HepG2 (cell line): ENCODE results near the gene DNLZ. TPM values are rescaled to one million over a fixed set of nuclear protein-coding genes. Genes with fewer than 3 reads are reported as not detected.

Experiments
- ARNTL ChIP-seq: sonication (generic); formaldehyde crosslinking; IDR thresholded peaks from 2 replicates; pipeline ENCODE4 v1.4.0; 2020; ENCODE audit warnings: mild to moderate bottlenecking, missing genetic modification reagents
- CBFB ChIP-seq: sonication (generic); formaldehyde crosslinking; IDR thresholded peaks from 2 replicates; pipeline ENCODE4 v1.4.0; 2020; ENCODE audit warnings: missing genetic modification reagents
- ETV6 ChIP-seq: sonication (generic); formaldehyde crosslinking; conservative IDR thresholded peaks from 2 replicates; pipeline ENCODE4 v1.4.0; 2020; ENCODE audit warnings: missing genetic modification reagents
- FOSL1 ChIP-seq: sonication (generic); formaldehyde crosslinking; IDR thresholded peaks from 2 replicates; pipeline ENCODE4 v1.9.0; 2021; ENCODE audit warnings: missing genetic modification reagents, borderline replicate concordance
- HNF4A ChIP-seq: sonication (generic); formaldehyde crosslinking; IDR thresholded peaks from 2 replicates; pipeline ENCODE4 v1.4.0; 2020; ENCODE audit warnings: missing genetic modification reagents
- JUN ChIP-seq: sonication (generic); formaldehyde crosslinking; IDR thresholded peaks from 2 replicates; pipeline ENCODE4 v1.4.0; 2020; ENCODE audit warnings: mild to moderate bottlenecking, missing genetic modification reagents
- MXD3 ChIP-seq: IDR thresholded peaks from 2 replicates; pipeline ENCODE4 v1.6.1; 2016; ENCODE audit warnings: mild to moderate bottlenecking, missing biosample characterization, missing genetic modification reagents
- TFAP4 ChIP-seq: sonication (generic); IDR thresholded peaks from 2 replicates; pipeline ENCODE4 v1.6.1; 2016; ENCODE audit warnings: low read depth, borderline replicate concordance
- USF2 ChIP-seq, 2 experiments: sonication (generic) in 1 of 2; formaldehyde crosslinking in 1 of 2; IDR thresholded peaks; 2 replicates each; pipeline versions ENCODE4 v1.5.1 to v1.6.1; 2011 to 2020; ENCODE audit warnings: borderline replicate concordance in 1 of 2, low read depth in 1 of 2, low read length in 1 of 2, mild to moderate bottlenecking in 1 of 2, missing genetic modification reagents in 1 of 2, moderate library complexity in 1 of 2
- ZBTB1 ChIP-seq: sonication (generic); formaldehyde crosslinking; IDR thresholded peaks from 2 replicates; pipeline ENCODE4 v1.4.0; 2020; ENCODE audit warnings: missing genetic modification reagents, borderline replicate concordance
- ZFAT ChIP-seq: sonication (generic); formaldehyde crosslinking; conservative IDR thresholded peaks from 2 replicates; pipeline ENCODE4 v1.8.1; 2023; ENCODE audit warnings: missing genetic modification reagents, inconsistent platforms
- ZNF205 ChIP-seq: IDR thresholded peaks from 2 replicates; pipeline ENCODE4 v1.6.1; 2018; ENCODE audit warnings: missing biosample characterization, missing genetic modification reagents
- ZNF431 ChIP-seq: sonication (generic); formaldehyde crosslinking; IDR thresholded peaks from 2 replicates; pipeline ENCODE4 v1.9.0; 2022; ENCODE audit warnings: missing genetic modification reagents, low read depth, mild to moderate bottlenecking, borderline replicate concordance
- ZNF543 ChIP-seq: sonication (generic); formaldehyde crosslinking; IDR thresholded peaks from 2 replicates; pipeline ENCODE4 v1.4.0; 2020; ENCODE audit warnings: mild to moderate bottlenecking, missing genetic modification reagents
- ZNF550 ChIP-seq: sonication (generic); formaldehyde crosslinking; IDR thresholded peaks from 2 replicates; pipeline ENCODE4 v1.4.0; 2020; ENCODE audit warnings: mild to moderate bottlenecking, missing genetic modification reagents, borderline replicate concordance
- ZNF670 ChIP-seq: sonication (generic); formaldehyde crosslinking; IDR thresholded peaks from 2 replicates; pipeline ENCODE4 v1.8.0; 2022; ENCODE audit warnings: mild to moderate bottlenecking, missing genetic modification reagents, borderline replicate concordance
- ZNF780A ChIP-seq: sonication (generic); formaldehyde crosslinking; IDR thresholded peaks from 2 replicates; pipeline ENCODE4 v1.8.0; 2022; ENCODE audit warnings: mild to moderate bottlenecking, missing genetic modification reagents, moderate library complexity
- polyA plus RNA-seq, 8 experiments: library from polyadenylated mRNA; depleted of rRNA in 3 of 8; stranded (reverse) in 7 of 8; unstranded in 1 of 8; fragments of >200 nt; fragmentation: Illumina TruSeq in 4 of 8; extraction: Trizol in 4 of 8; gene quantifications; 2 replicates each; pipeline versions ENCODE4 v1.2.1 to v1.2.3, GENCODE V29; 2011 to 2016; ENCODE audit warnings: low read depth in 4 of 8, missing spikeins in 1 of 8, mixed read lengths in 1 of 8; ENCODE audit not compliant: insufficient read depth in 1 of 8
- total RNA-seq, 5 experiments: library from RNA; depleted of rRNA; stranded (reverse); fragments of >200 nt; fragmentation: Illumina TruSeq; extraction: Trizol; gene quantifications; 2 replicates each; pipeline ENCODE4 v1.2.3, GENCODE V29; 2016; ENCODE audit warnings: low read depth in 1 of 5
- TF ChIP-seq, protein P1 (sequence below): sonication (generic); formaldehyde crosslinking; IDR thresholded peaks from 2 replicates; pipeline ENCODE4 v1.4.0; 2020; ENCODE audit warnings: missing genetic modification reagents, mild to moderate bottlenecking, borderline replicate concordance
- TF ChIP-seq, protein P2 (sequence below): sonication (generic); formaldehyde crosslinking; IDR thresholded peaks from 2 replicates; pipeline ENCODE4 v1.9.0; 2021; ENCODE audit warnings: missing genetic modification reagents, mild to moderate bottlenecking, borderline replicate concordance
- TF ChIP-seq, protein P3 (sequence below): sonication (generic); formaldehyde crosslinking; IDR thresholded peaks from 2 replicates; pipeline ENCODE4 v1.4.0; 2020; ENCODE audit warnings: mild to moderate bottlenecking, missing genetic modification reagents

DNLZ gene
- total and polyA plus RNA-seq, 2 of the 13 experiments (the other 11 are each of a cell fraction or from before 2014, with no cell fraction given) = 3.4 to 8.0 TPM

DNA sequence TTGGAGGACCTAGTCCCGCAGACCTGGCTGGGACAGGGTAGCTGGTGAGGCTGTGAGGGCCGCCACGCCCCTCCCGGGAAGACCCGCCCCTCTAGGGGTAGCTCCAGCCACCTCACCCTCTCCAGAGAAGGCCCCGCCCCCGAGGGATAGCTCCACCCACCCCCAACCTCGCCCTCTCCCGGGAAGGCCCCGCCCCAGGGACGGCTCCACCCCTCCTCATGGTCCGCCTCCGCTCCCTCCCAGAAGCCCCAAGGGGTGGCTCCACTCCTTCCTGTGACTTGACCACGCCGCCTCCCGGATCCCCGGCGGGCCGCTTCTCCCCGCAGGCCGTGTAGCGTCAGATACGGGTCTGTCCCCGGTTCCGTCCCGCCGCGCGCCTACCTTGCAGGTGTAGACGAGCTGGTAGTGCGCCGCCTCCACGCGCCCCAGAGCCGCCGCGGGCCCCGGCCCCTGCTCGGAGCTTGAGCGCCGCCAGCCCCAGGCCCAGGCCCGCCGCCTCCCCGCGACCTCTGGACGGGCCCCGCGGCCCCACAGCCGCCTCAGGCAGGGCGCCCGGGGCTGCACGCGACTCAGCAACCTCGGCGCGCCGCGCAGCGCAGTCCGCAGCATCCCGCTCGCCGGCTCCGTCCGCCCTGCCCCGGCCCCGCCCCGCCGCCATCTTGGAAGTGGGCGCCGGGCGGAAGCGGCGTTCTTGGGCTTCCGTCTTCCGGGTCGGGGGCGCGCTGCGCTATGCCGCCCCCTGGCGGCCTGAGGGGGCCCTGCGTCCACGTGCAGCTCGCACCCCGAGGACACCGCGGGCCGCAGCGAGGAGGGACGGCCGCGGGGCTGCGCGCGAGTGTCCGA, at the start of gene DNLZ (continued):
- TF ChIP-seq, protein P1, sequence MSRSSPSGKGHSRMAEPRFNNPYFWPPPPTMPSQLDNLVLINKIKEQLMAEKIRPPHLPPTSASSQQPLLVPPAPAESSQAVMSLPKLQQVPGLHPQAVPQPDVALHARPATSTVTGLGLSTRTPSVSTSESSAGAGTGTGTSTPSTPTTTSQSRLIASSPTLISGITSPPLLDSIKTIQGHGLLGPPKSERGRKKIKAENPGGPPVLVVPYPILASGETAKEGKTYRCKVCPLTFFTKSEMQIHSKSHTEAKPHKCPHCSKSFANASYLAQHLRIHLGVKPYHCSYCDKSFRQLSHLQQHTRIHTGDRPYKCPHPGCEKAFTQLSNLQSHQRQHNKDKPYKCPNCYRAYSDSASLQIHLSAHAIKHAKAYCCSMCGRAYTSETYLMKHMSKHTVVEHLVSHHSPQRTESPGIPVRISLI (CRISPR knock-in tag) = peak; percentile 60; the same call in 1 of the 2 replicates
- TF ChIP-seq ETV6 (CRISPR knock-in tag) = peak; percentile 97
- TF ChIP-seq ZNF543 (CRISPR knock-in tag) = peak; percentile 90
- TF ChIP-seq HNF4A (CRISPR knock-in tag) = no peak; the same call in 1 of the 2 replicates
- TF ChIP-seq ZNF550 = no peak
- TF ChIP-seq, protein P2, sequence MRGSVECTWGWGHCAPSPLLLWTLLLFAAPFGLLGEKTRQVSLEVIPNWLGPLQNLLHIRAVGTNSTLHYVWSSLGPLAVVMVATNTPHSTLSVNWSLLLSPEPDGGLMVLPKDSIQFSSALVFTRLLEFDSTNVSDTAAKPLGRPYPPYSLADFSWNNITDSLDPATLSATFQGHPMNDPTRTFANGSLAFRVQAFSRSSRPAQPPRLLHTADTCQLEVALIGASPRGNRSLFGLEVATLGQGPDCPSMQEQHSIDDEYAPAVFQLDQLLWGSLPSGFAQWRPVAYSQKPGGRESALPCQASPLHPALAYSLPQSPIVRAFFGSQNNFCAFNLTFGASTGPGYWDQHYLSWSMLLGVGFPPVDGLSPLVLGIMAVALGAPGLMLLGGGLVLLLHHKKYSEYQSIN (CRISPR knock-in tag) = no peak
- no peak for TF ChIP-seq FOSL1
- no peak for TF ChIP-seq ZNF670 (CRISPR knock-in tag)
- TF ChIP-seq USF2 (IDR thresholded peaks at IDR 0.05; ENCODE audit: low read depth, low read length) = no peak
- no peak for TF ChIP-seq USF2 (CRISPR knock-in tag; IDR thresholded peaks at IDR 0.05; ENCODE audit: borderline replicate concordance)
- peak; percentile 74; the same call in 1 of the 2 replicates for TF ChIP-seq ZNF431 (CRISPR knock-in tag)
- peak; percentile 77 for TF ChIP-seq MXD3 (CRISPR knock-in tag)
- TF ChIP-seq JUN (CRISPR knock-in tag) = peak; percentile 38; the same call in 1 of the 2 replicates
- TF ChIP-seq ZBTB1 = no peak
- peak; percentile 93; the same call in 1 of the 2 replicates for TF ChIP-seq ZNF780A
- peak; percentile 18; the same call in 1 of the 2 replicates for TF ChIP-seq CBFB (CRISPR knock-in tag)
- TF ChIP-seq ZNF205 = peak; percentile 84
- no peak for TF ChIP-seq TFAP4
- TF ChIP-seq ZFAT (CRISPR knock-in tag) = no peak
- TF ChIP-seq ARNTL (CRISPR knock-in tag) = peak; percentile 91
- TF ChIP-seq, protein P3, sequence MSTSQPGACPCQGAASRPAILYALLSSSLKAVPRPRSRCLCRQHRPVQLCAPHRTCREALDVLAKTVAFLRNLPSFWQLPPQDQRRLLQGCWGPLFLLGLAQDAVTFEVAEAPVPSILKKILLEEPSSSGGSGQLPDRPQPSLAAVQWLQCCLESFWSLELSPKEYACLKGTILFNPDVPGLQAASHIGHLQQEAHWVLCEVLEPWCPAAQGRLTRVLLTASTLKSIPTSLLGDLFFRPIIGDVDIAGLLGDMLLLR (CRISPR knock-in tag) = peak; percentile 84; the same call in 1 of the 2 replicates
